NCI-H2196 (cell line): ENCODE data around the gene NFKBIL1.
"Not testable (repeated sequence)": the region's sequence is repeated elsewhere in the genome, so short reads cannot be mapped to it uniquely, and the experiment has no call there.

ENCODE experiments used
- DNase-seq: peaks from one replicate; lab custom pipeline; 2025; ENCODE audit not compliant: unreplicated experiment; lab: John Stamatoyannopoulos, UW

Gene NFKBIL1

DNA sequence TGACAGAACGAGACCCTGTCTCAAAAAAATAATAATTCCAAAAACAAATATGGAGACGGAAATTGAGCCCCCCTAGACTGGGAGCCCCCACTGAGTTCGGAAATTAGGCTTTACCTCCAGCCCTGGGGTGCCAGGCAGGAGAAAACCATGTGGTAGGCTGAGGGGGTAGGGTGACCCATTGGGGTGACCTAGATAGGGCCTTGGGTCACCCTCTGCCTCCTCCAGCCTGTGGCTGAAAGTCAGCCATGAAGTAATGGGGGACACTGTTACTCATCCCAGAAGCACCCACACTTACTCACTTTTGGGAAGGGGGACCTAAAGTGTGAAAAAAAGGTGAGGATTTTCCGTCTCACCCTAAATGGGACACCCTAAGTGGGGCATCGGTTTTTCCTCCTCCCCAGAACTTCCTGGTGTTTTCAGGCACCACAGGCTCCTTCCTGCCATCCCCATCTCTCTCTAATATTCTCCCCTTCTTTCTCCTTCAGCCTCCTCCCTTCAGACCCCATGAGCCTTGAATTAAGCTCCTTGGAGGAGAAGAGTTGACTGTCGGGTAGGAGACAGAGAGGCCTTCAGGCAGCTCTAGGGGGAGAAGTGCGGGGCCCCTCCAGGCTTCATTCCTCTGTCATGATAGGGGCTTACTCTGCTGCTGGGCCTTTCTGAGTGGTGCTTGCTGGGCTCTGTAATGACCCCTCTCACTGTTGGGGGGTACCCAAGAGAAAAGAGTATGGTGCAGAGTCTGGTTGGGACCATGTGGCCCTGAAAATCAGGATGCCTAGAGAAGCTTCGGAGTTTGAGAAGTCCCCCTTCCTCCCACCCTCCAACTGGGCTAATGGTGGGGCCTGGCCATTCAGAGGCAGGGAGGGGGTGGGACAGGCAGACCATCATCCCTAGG lies 32.4 kb downstream of the NFKBIL1 start:
- DNase-seq, result no peak

- DNase-seq, result no peak
Observed at GRCh38 chr6:31580438-31580740, 33.0 kb downstream of the NFKBIL1 start.

- peak; percentile 82 for DNase-seq
Observed at GRCh38 chr6:31580807-31581433, 33.5 kb downstream of the NFKBIL1 start.

- DNase-seq, result no peak
Observed at GRCh38 chr6:31581434-31582229, 34.2 kb downstream of the NFKBIL1 start.

DNA sequence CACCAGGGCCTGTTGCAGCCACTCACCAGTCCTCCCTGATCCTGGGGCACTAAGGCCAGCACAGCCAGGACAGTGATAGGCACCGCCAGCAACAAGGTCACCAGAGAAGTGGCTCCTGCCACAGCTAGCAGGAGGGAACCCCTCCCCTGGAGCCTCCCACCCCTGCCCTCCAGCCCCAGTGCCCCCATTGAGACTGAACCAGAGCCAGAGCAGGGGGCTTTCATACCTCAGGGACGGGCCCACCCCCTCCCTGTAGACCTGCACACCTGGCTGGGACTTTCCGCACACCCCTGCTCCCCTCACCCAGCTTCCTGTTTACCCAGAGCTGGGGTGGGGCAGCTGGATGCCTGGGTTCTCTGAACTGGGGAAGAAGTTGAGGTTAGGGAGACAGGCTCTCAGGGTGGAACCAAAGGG lies 34.8 kb downstream of the NFKBIL1 start, which contains the start of gene LTB:
Gene LTB (minus strand): TSS at position 195 of the 414 bp plus-strand sequence. CDS start 7 bp downstream, at position 188.
- DNase-seq, result no peak

GRCh38 chr6:31585491-31585890 lies 38.1 kb downstream of the NFKBIL1 start:
- DNase-seq, result no peak

DNA sequence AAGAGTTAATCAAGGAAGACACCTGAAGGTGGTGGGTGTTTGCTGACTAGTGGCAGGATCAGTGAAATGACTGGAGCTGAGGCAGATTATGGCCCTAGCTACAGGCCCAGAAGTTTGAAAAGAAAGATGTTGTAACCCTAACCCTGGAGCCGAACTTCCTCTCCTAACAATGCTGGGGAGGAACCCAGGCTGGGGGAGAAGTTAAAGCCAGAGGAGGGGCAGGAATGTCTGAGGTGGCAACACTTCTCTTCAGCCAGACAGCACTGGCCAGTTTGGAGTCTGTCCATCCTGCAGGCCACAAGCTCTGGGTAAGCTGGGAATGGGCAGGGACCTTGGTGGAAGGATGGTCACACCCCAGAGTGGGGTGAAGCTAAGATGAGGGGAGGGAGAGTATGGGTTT lies 38.6 kb downstream of the NFKBIL1 start, which contains the start of gene LST1:
Gene LST1 (plus strand): TSS at position 270 of the 400 bp plus-strand sequence. CDS start 1,023 bp downstream, outside the sequence.
- no peak for DNase-seq

DNA sequence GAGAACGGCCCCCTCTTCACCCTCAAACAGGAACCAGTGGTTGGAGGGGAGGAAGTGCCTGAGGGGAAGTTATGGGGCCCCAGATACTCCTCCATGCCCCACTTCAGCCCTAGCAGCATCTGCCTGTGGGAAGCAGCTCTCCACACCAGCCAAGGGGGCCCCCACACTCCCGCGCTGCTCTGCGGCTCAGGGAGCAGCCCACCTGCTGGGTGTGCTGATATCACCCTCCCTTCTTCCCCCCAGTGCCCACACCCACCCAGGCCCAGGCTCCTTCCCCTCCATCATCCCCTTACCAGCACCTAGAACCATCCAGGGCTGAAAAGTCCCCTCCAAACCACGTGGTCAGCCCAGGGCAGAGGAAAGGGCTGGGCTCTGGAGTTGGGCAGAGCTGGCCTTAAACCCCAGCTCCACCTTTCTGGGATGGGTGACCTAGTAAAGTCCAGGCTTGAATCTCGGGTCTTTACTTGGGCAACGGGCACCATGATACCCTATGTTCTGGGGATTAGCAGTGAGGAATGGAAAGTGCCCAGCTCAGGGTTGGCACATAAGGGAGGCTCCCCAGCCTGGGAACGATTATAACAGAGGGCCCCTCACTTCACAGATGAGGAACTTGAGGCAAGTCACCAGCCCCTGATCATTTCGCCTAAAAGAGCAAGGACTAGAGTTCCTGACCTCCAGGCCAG lies 39.3 kb downstream of the NFKBIL1 start:
- DNase-seq, result no peak

DNA sequence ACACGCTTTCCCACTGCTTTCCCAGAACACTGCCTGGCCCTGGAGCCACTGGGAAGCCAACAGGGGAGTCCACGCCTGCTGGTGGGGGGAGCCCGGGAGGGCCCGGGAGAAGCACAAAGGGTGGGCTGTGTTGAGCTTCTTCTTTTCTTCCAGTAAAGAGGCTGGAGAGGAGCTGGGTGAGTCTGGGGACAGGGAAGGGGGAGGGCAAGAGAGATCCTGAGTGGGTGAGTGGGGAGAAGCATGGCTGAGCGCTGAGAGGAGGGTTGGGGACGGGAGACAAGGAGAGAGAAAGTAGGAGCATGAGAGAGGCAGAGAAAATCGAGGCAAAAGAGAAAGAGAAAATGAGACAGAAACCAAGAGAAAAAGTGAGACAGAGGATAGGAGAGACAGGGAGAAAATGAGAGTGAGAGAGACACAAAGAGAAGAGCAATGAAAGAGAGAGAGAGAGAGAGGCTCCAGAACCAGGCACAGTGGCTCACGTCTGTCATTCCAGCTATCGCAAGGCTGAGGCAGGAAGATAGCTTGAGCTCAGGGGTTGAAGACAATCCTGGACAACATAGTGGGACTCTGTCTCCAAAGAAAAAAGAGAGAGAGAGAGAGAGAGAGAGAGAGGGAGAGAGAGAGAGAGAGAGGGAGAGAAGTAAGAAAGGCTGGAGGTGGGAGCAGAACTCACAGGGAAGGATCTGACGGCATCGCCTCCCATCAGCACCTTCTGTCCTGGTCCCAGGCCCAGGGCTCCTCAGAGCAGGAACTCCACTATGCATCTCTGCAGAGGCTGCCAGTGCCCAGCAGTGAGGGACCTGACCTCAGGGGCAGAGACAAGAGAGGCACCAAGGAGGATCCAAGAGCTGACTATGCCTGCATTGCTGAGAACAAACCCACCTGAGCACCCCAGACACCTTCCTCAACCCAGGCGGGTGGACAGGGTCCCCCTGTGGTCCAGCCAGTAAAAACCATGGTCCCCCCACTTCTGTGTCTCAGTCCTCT lies 40.7 kb downstream of the NFKBIL1 start:
- no peak for DNase-seq

DNA sequence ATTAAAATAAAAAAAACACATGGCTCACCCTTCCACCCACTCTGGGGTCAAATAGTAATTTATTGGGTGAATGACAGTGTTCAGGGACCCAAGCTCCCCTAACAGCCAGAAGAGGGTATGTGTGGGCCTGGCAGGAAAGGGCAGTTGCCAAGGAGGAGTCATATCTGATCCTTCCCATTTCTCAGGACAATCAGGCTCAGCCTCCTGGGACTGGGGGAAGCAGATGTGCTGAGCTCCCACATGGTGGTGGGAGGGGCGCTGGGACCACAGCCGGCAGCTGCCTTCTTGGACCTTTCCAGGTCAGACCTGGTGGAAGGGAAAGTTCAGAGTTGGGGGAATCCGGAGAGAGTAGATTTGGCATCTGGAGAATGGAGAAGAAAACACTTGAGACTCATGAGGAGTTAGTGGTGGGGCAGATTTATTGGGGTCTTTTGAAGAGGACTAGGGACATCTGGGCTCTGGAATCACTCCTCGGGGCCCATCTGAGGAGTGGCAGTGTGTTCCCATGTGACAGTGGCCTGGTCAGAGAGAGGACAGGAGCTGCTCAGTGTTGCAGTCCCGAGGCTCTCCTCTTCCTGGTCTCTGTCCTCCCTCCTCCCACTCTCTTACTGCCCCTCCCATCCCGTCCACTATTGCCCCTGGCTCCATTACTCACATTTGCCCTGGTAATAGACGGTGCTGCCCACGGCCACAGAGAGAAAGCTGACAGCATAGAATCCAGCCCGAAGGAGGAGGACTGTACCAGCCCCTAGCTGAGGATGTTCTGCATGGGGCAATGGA lies 41.7 kb downstream of the NFKBIL1 start:
- DNase-seq, result no peak

DNA sequence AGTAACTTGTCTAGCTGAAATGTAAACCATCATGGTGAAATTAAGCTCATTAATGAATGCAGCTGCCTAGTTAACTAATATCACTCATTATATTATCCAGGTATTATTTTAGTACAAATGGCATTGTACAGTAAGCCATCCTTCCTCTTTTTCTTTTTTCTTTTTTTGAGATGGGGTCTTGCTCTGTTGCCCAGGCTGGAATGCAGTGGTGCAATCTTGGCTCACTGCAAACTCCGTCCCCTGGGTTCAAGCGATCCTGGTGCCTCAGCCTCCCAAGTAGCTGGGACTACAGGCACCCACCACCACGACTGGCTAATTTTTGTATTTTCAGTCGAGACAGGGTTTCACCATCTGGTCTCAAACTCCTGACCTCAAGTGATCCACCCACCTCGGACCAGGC lies 43.3 kb downstream of the NFKBIL1 start:
- DNase-seq, result not testable (repeated sequence)

DNA sequence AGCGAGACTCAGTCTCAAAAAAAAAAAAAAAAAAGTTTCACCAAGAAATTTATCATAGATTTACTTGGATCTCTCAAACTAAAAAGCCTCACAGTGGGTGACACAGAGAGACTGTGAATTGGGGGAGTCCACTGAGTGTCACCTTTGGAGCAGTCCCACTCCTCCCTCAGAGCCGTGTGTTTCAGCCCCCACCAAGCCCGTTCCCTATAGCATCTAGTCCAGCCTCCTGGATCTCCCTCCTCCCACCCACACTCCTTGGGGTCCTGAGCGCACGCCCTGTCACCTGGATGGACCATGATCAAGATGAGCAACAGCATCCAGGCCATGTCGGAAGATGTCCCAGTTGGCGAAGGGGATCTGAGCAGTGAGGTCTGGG lies 45.0 kb downstream of the NFKBIL1 start:
- DNase-seq, result no peak

GRCh38 chr6:31597006-31597405 lies 49.6 kb downstream of the NFKBIL1 start:
- no peak for DNase-seq

- no peak for DNase-seq
Observed at GRCh38 chr6:31607317-31607716, 59.9 kb downstream of the NFKBIL1 start.
